Mammary epithelial cell (primary cell): Measurements from ENCODE around the gene HOXB2.

ENCODE experiments used
- CTCF ChIP-seq, 2 donors: IDR thresholded peaks in 1 of 2; conservative IDR thresholded peaks in 1 of 2; 2 replicates each; pipeline ENCODE4 v1.5.1; 2011 to 2012; ENCODE audit warnings: inconsistent platforms in 2 of 2, low read length in 2 of 2, mild to moderate bottlenecking in 2 of 2, control low read depth in 1 of 2, low read depth in 1 of 2; ENCODE audit not compliant: insufficient read depth in 1 of 2; ENCODE audit errors: extremely low read depth in 1 of 2
- EZH2 ChIP-seq: IDR thresholded peaks from 2 replicates; pipeline ENCODE4 v1.6.1; 2012; ENCODE audit warnings: low read length, inconsistent platforms, borderline replicate concordance

- TF ChIP-seq EZH2 (no peak), CTCF (conservative IDR thresholded peaks at IDR 0.05 in 1 of 2, IDR thresholded peaks at IDR 0.05 in 1 of 2; ENCODE audit: extremely low read depth in 1 of 2, insufficient read depth in 1 of 2, low read depth in 1 of 2, low read length in 2 of 2) (no peak)
Observed at GRCh38 chr17:48542114-48542656, 2.7 kb downstream of the HOXB2 start.
